Neuronal stem cell (in vitro differentiated cells): ENCODE measurements around the gene CPXM2.

ENCODE experiments used
- DNase-seq: peaks from one replicate; pipeline ENCODE4 v3.0.0-alpha.2; 2013; ENCODE audit warnings: low spot score
- H2AFZ ChIP-seq: one replicate; pipeline ENCODE4 v1.6.1; 2013; ENCODE audit warnings: mild to moderate bottlenecking, low read length, inconsistent platforms
- H2AK5ac ChIP-seq: 2 replicates; pipeline ENCODE4 v1.6.1; 2013; ENCODE audit warnings: low read depth, mild to moderate bottlenecking, inconsistent platforms, low read length, moderate library complexity, mixed read lengths
- H2BK120ac ChIP-seq: 2 replicates; pipeline ENCODE4 v1.6.1; 2013; ENCODE audit warnings: low read depth, mild to moderate bottlenecking, inconsistent platforms, low read length, moderate library complexity, mixed read lengths
- H2BK12ac ChIP-seq: one replicate; pipeline ENCODE4 v1.6.1; 2013; ENCODE audit warnings: low read length, inconsistent platforms
- H2BK15ac ChIP-seq: 2 replicates; pipeline ENCODE4 v1.6.1; 2013; ENCODE audit warnings: mild to moderate bottlenecking, low read length, inconsistent platforms, mixed read lengths
- H2BK5ac ChIP-seq: one replicate; pipeline ENCODE4 v1.6.1; 2013; ENCODE audit warnings: inconsistent platforms, mild to moderate bottlenecking, low read length, moderate library complexity
- H3K14ac ChIP-seq: one replicate; pipeline ENCODE4 v1.6.1; 2013; ENCODE audit warnings: low read length, inconsistent platforms
- H3K18ac ChIP-seq: 2 replicates; pipeline ENCODE4 v1.6.1; 2013; ENCODE audit warnings: low read length, inconsistent platforms
- H3K23ac ChIP-seq: 2 replicates; pipeline ENCODE4 v1.6.1; 2013; ENCODE audit warnings: low read depth, mild to moderate bottlenecking, mixed read lengths, low read length, inconsistent platforms; ENCODE audit not compliant: poor library complexity
- H3K27ac ChIP-seq: replicated peaks from 3 replicates; pipeline ENCODE4 v1.5.1; 2013; ENCODE audit warnings: low read length, inconsistent platforms
- H3K27me3 ChIP-seq, 3 experiments: 2 replicates each; pipeline ENCODE4 v1.6.1; 2013; ENCODE audit warnings: low read length in 3 of 3, mild to moderate bottlenecking in 2 of 3, inconsistent platforms in 1 of 3, low read depth in 1 of 3, mixed read lengths in 1 of 3, moderate library complexity in 1 of 3; ENCODE audit not compliant: control insufficient read depth in 3 of 3, insufficient read depth in 3 of 3
- H3K36me3 ChIP-seq, 2 donors: replicated peaks in 1 of 2; 2 replicates each; pipeline ENCODE4 v1.6.1; 2013; ENCODE audit warnings: low read length in 2 of 2; ENCODE audit not compliant: control insufficient read depth in 2 of 2, insufficient read depth in 2 of 2
- H3K4ac ChIP-seq: 2 replicates; pipeline ENCODE4 v1.6.1; 2013; ENCODE audit warnings: inconsistent platforms, mild to moderate bottlenecking, low read length, moderate library complexity
- H3K4me1 ChIP-seq, 2 donors: 1 replicate in 1 of 2; 2 replicates in 1 of 2; pipeline ENCODE4 v1.6.1; 2013; ENCODE audit warnings: low read length in 2 of 2, low read depth in 1 of 2; ENCODE audit not compliant: control insufficient read depth in 2 of 2, insufficient read depth in 1 of 2
- H3K4me2 ChIP-seq: one replicate; pipeline ENCODE4 v1.6.1; 2013; ENCODE audit warnings: mild to moderate bottlenecking, low read length, inconsistent platforms; ENCODE audit not compliant: insufficient read depth, poor library complexity, severe bottlenecking
- H3K4me3 ChIP-seq, 2 donors: 2 replicates each; pipeline ENCODE4 v1.5.1; 2013; ENCODE audit warnings: low read length in 2 of 2, mild to moderate bottlenecking in 2 of 2, inconsistent platforms in 1 of 2, moderate library complexity in 1 of 2
- H3K79me1 ChIP-seq: one replicate; pipeline ENCODE4 v1.6.1; 2013; ENCODE audit warnings: low read depth, mild to moderate bottlenecking, inconsistent platforms, low read length, moderate library complexity
- H3K9ac ChIP-seq: one replicate; pipeline ENCODE4 v1.6.1; 2013; ENCODE audit warnings: mild to moderate bottlenecking, low read depth, low read length, inconsistent platforms; ENCODE audit not compliant: poor library complexity
- H3K9me3 ChIP-seq, 2 donors: replicated peaks in 1 of 2; 2 replicates each; pipeline versions ENCODE3 to v1.6.1; 2013; ENCODE audit warnings: low read length in 2 of 2, mild to moderate bottlenecking in 2 of 2, inconsistent platforms in 1 of 2, low read depth in 1 of 2, mixed read lengths in 1 of 2, moderate library complexity in 1 of 2; ENCODE audit not compliant: control insufficient read depth in 2 of 2, insufficient read depth in 1 of 2
- H4K8ac ChIP-seq: one replicate; pipeline ENCODE4 v1.6.1; 2013; ENCODE audit warnings: low read depth, mild to moderate bottlenecking, inconsistent platforms, low read length, moderate library complexity
- H4K91ac ChIP-seq: one replicate; pipeline ENCODE4 v1.6.1; 2013; ENCODE audit warnings: low read length, low read depth, mild to moderate bottlenecking, inconsistent platforms; ENCODE audit not compliant: poor library complexity
- WGBS, 2 donors: extraction: QIAGEN DNeasy Blood & Tissue Kit; methylation state at CpG; one replicate each; pipeline ENCODE4 v1.1.7; 2013; ENCODE audit warnings: missing lambda C conversion rate in 2 of 2, mixed read lengths in 1 of 2; ENCODE audit not compliant: insufficient read length in 2 of 2, insufficient replicate concordance in 1 of 2; ENCODE audit errors: extremely low coverage in 2 of 2; 5-methylcytosine and 5-hydroxymethylcytosine counted together

Gene CPXM2

DNA sequence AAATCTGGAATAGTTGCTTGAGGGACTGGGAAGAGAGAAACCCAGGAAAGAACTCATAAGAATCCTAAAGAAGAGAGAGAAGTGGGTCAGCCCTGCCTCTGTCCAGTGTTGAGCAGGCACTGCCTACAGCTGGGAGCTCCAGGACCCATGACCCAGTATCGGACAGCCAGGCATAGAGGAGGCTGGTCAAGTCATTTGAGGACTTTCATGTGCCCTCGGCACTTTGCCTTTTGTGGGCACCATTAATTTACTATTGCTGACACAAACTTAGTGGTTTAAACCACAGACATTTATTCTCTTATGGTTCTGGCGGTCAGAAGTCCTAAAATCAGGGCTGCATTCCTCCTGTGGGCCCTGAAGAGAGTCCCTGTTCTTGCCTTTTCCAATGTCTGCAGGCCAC, 60.3 kb downstream of the CPXM2 start:
- Histone ChIP-seq H4K8ac (no peak overlapping the region), H3K79me1 (no peaks in the 10 kb centered on the region), H3K18ac (no peak overlapping the region), H3K4me1 (no peaks in the 10 kb centered on the region), H2AK5ac (no peak overlapping the region), H3K27ac (no peak overlapping the region), H2AFZ (no peak overlapping the region), H3K4me2 (no peak overlapping the region), H3K4me3 (no peak overlapping the region), H2BK5ac (no peak overlapping the region), H2BK12ac (no peak overlapping the region), H3K23ac (no peak overlapping the region), H4K91ac (no peak overlapping the region), H2BK120ac (no peak overlapping the region), H2BK15ac (no peak overlapping the region), H3K4ac (no peak overlapping the region), H3K9ac (no peak overlapping the region), H3K9me3 (no peaks in the 10 kb centered on the region), H3K36me3 (no peaks in the 10 kb centered on the region), H3K14ac (no peak overlapping the region), H3K27me3 (peaks cover 0 to 2% (median 0%) of the 10 kb centered on the region in 3 experiments)
- no peak for DNase-seq
- no CpG with 5 or more reads among the region's 3 CpGs for WGBS, 2 donors

DNA sequence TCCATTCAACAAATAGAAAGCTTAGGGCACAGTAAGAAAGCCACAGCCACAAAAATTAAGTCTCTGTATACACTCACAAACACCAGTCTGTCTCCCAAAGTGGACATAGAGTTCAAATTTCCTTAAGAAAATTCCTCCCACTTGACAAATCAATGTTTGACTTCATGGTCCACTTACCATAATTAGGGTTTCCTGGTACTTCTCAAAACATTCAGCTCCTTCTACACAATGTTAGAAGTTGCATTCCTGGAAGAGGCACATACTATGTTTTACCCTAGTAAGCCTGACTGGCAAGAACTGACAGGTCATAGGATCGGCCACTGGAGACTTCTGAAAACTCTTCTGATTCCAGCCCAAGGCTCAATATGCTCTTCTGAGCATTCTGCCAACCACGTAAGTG, 70.5 kb downstream of the CPXM2 start:
- Histone ChIP-seq H3K23ac (no peak overlapping the region), H2BK5ac (no peak overlapping the region), H3K18ac (no peak overlapping the region), H2BK15ac (no peak overlapping the region), H3K9me3 (peaks cover 0 to 2% of the 10 kb centered on the region in 2 donors), H3K36me3 (no peaks in the 10 kb centered on the region), H3K4me2 (no peak overlapping the region), H3K14ac (no peak overlapping the region), H3K27me3 (no peaks in the 10 kb centered on the region), H3K9ac (no peak overlapping the region), H2BK12ac (no peak overlapping the region), H3K4ac (no peak overlapping the region), H2AFZ (no peak overlapping the region), H3K4me3 (no peak overlapping the region), H4K91ac (no peak overlapping the region), H3K27ac (no peak overlapping the region), H3K4me1 (peaks cover 0 to 1% of the 10 kb centered on the region in 2 donors), H3K79me1 (no peaks in the 10 kb centered on the region), H2BK120ac (no peak overlapping the region), H2AK5ac (no peak overlapping the region), H4K8ac (no peak overlapping the region)
- WGBS, 2 donors = no CpG with 5 or more reads among the region's 2 CpGs
- DNase-seq = no peak

DNA sequence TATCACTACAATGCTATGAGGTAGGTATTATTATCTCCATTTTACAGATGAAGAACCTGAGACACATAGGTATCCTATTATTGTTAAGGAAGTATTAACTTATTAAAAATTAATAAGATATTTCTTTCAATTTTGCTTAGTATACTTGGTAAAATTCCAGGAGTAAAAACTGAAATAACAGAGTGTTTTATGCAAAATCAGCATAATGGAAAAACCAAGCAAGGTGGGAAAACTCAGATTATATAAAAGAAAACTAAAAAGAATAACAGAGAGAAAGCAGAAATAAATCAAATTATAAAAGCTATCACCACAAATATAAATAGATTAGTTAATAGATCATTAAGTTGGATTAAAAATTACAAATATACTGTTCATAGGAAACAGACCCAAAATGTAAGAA, 82.0 kb downstream of the CPXM2 start:
- no peak overlapping the region for H4K91ac ChIP-seq
- H2AK5ac ChIP-seq = no peak overlapping the region
- no peak overlapping the region for H2BK15ac ChIP-seq
- peaks cover 0 to 3% of the 10 kb centered on the region in 2 donors for H3K4me1 ChIP-seq
- DNase-seq = no peak
- H3K23ac ChIP-seq = no peak overlapping the region
- no peak overlapping the region for H2BK120ac ChIP-seq
- no peak overlapping the region for H3K4me2 ChIP-seq
- H2BK12ac ChIP-seq = no peak overlapping the region
- no peak overlapping the region for H2AFZ ChIP-seq
- H3K4me3 ChIP-seq = no peak overlapping the region
- no peak overlapping the region for H3K18ac ChIP-seq
- no peak overlapping the region for H3K4ac ChIP-seq
- H3K9ac ChIP-seq = no peak overlapping the region
- no peak overlapping the region for H3K14ac ChIP-seq
- no peaks in the 10 kb centered on the region for H3K9me3 ChIP-seq
- no peak overlapping the region for H3K27ac ChIP-seq
- no peaks in the 10 kb centered on the region for H3K36me3 ChIP-seq
- no peaks in the 10 kb centered on the region for H3K79me1 ChIP-seq
- H4K8ac ChIP-seq = no peak overlapping the region
- no peaks in the 10 kb centered on the region for H3K27me3 ChIP-seq
- no peak overlapping the region for H2BK5ac ChIP-seq

DNA sequence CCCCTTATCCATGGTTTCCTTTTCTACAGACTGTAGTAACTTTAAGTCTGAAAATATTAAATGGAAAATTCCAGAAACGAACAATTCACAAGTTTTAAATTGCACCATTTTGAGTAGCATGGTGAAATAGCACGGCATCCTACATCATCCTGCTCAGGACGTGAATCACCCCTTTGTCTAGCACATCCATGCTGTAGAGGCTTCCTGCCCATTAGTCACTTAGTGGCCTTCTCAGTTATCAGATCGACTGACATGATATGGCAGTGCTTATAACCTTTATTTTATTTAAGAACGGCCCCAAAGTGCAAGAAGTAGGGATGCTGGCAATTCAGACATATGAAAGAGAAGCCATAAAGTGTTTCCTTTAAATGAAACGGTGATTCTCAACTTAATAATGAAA, 82.7 kb downstream of the CPXM2 start:
- H2AFZ ChIP-seq = no peak overlapping the region
- no peaks in the 10 kb centered on the region for H3K27me3 ChIP-seq
- H3K4me1 ChIP-seq = peaks cover 0 to 3% of the 10 kb centered on the region in 2 donors
- no peak overlapping the region for H2BK120ac ChIP-seq
- no peak overlapping the region for H2BK12ac ChIP-seq
- H3K14ac ChIP-seq = no peak overlapping the region
- no peaks in the 10 kb centered on the region for H3K9me3 ChIP-seq
- DNase-seq = no peak
- no CpG with 5 or more reads among the region's 6 CpGs for WGBS, 2 donors
- H3K36me3 ChIP-seq = no peaks in the 10 kb centered on the region
- no peak overlapping the region for H3K4me3 ChIP-seq
- no peak overlapping the region for H2BK5ac ChIP-seq
- H3K18ac ChIP-seq = no peak overlapping the region
- no peak overlapping the region for H2BK15ac ChIP-seq
- H3K4ac ChIP-seq = no peak overlapping the region
- H3K9ac ChIP-seq = no peak overlapping the region
- no peaks in the 10 kb centered on the region for H3K79me1 ChIP-seq
- no peak overlapping the region for H4K91ac ChIP-seq
- H2AK5ac ChIP-seq = no peak overlapping the region
- H3K23ac ChIP-seq = no peak overlapping the region
- no peak overlapping the region for H3K27ac ChIP-seq
- no peak overlapping the region for H3K4me2 ChIP-seq
- no peak overlapping the region for H4K8ac ChIP-seq
